Dermis microvascular lymphatic vessel endothelial cell (primary cell): Measurements from ENCODE around the gene MTCH2. TPM values are rescaled to one million over a fixed set of nuclear protein-coding genes. Genes with fewer than 3 reads are reported as not detected.

Experiments used
- total RNA-seq: library from RNA; depleted of rRNA; stranded (reverse); fragments of >200 nt; gene quantifications from 2 replicates; pipeline ENCODE4 v1.2.1, GENCODE V29; 2014

The MTCH2 gene
- total RNA-seq, 1 donor from 2014 or later = 85.2 TPM

Other genes with a start within 250 kb of the MTCH2 start
- gene SLC39A13, start 234.0 kb downstream of the MTCH2 start, total RNA-seq = 32.5 and 70.5 TPM in 2 replicates
- gene PSMC3, start 216.1 kb downstream of the MTCH2 start, total RNA-seq = 163 and 166 TPM in 2 replicates
- 0.13 and 0.25 TPM in 2 replicates for gene RAPSN, start 193.4 kb downstream of the MTCH2 start, total RNA-seq
- gene CELF1, start 89.4 kb downstream of the MTCH2 start, total RNA-seq = 57.9 and 84.6 TPM in 2 replicates
- 65.0 and 67.9 TPM in 2 replicates for gene PTPMT1, start 77.0 kb downstream of the MTCH2 start, total RNA-seq
- 29.3 and 38.2 TPM in 2 replicates for gene KBTBD4, start 63.6 kb downstream of the MTCH2 start, total RNA-seq
- 75.0 and 85.7 TPM in 2 replicates for gene NDUFS3, start 63.5 kb downstream of the MTCH2 start, total RNA-seq
- not detected in 2 replicates for gene FAM180B, start 55.9 kb downstream of the MTCH2 start, total RNA-seq
- gene C1QTNF4, start 48.1 kb downstream of the MTCH2 start, total RNA-seq = 0.13 TPM in 1 of 2 replicates, not detected in the other
- 0.13 and 0.38 TPM in 2 replicates for gene AGBL2, start 72.8 kb upstream of the MTCH2 start, total RNA-seq
- gene FNBP4, start 124.8 kb upstream of the MTCH2 start, total RNA-seq = 31.1 and 35.7 TPM in 2 replicates
- 19.9 and 20.4 TPM in 2 replicates for gene NUP160, start 205.8 kb upstream of the MTCH2 start, total RNA-seq